B cell (primary cell): Measurements from ENCODE around the gene DLX6. TPM values are rescaled to one million over a fixed set of nuclear protein-coding genes. Genes with fewer than 3 reads are reported as not detected.

ENCODE experiments used
- ATAC-seq: fragments of 200-7000 bp; cut with Tn5 transposase; one replicate; pipeline ENCODE4 v1.10.0; 2021; ENCODE audit warnings: low read depth, mild to moderate bottlenecking, moderate number of reproducible peaks, moderate library complexity
- CTCF ChIA-PET: fragments of 350-600 bp; sonication (Branson Sonifier 250); formaldehyde crosslinking; loops from one replicate; lab custom pipeline; 2021; ENCODE audit warnings: antibody characterized with exemption, inconsistent platforms; lab: Charles Lee
- POLR2A ChIA-PET: fragments of 350-600 bp; sonication (Branson Sonifier 250); formaldehyde crosslinking; loops from one replicate; lab custom pipeline; 2021; ENCODE audit warnings: antibody characterized with exemption; lab: Charles Lee
- DNase-seq: peaks from one replicate; pipeline ENCODE4 v3.0.0; 2013
- H2AFZ ChIP-seq: 2 replicates; pipeline ENCODE4 v1.6.1; 2012; ENCODE audit warnings: mild to moderate bottlenecking, low read depth, low read length; ENCODE audit not compliant: insufficient read depth, poor library complexity, severe bottlenecking
- H3K27ac ChIP-seq, 2 donors: 1 replicate in 1 of 2; 2 replicates in 1 of 2; pipeline ENCODE4 v1.5.1; 2012 to 2013; ENCODE audit warnings: low read length in 2 of 2, mild to moderate bottlenecking in 2 of 2, moderate library complexity in 1 of 2
- H3K27me3 ChIP-seq, 4 experiments: fragments of 200-600 bp in 1 of 4; sonication (generic) in 1 of 4; replicated peaks in 1 of 4; 1 replicate in 2 of 4; 2 replicates in 2 of 4; pipeline versions ENCODE4 v1.6.1 to v1.7.0; 2013 to 2016; ENCODE audit warnings: low read length in 3 of 4, mild to moderate bottlenecking in 2 of 4, mixed read lengths in 1 of 4, moderate library complexity in 1 of 4; ENCODE audit not compliant: insufficient read depth in 4 of 4, control insufficient read depth in 3 of 4; ENCODE audit errors: control extremely low read depth in 1 of 4
- H3K36me3 ChIP-seq, 2 experiments: replicated peaks in 1 of 2; 1 replicate in 1 of 2; 2 replicates in 1 of 2; pipeline versions ENCODE4 v1.6.1 to v1.7.1; 2013; ENCODE audit warnings: low read length in 1 of 2; ENCODE audit not compliant: insufficient read depth in 2 of 2, control insufficient read depth in 1 of 2; ENCODE audit errors: control extremely low read depth in 1 of 2, extremely low read depth in 1 of 2
- H3K4me1 ChIP-seq, 2 donors: fragments of 200-600 bp in 1 of 2; sonication (generic) in 1 of 2; 1 replicate in 1 of 2; 2 replicates in 1 of 2; pipeline versions ENCODE4 v1.5.1 to v1.6.1; 2013 to 2017; ENCODE audit warnings: low read length in 2 of 2; ENCODE audit not compliant: control insufficient read depth in 2 of 2, insufficient read depth in 2 of 2
- H3K4me2 ChIP-seq: replicated peaks from 2 replicates; pipeline ENCODE3; 2012; ENCODE audit warnings: mild to moderate bottlenecking, low read depth, low read length; ENCODE audit not compliant: poor library complexity, severe bottlenecking
- H3K4me3 ChIP-seq, 5 experiments: fragments of 200-600 bp in 1 of 5; sonication (generic) in 1 of 5; 1 replicate in 3 of 5; 2 replicates in 2 of 5; pipeline versions ENCODE4 v1.5.1 to v1.7.0; 2011 to 2016; ENCODE audit warnings: low read length in 4 of 5, mild to moderate bottlenecking in 4 of 5, low read depth in 2 of 5, control low read depth in 1 of 5, moderate library complexity in 1 of 5; ENCODE audit not compliant: insufficient read depth in 1 of 5; ENCODE audit errors: control extremely low read depth in 1 of 5, extremely low read depth in 1 of 5
- H3K79me2 ChIP-seq: fragments of 200-600 bp; sonication (generic); one replicate; pipeline ENCODE4 v1.6.0; 2016; ENCODE audit warnings: low read length; ENCODE audit not compliant: control insufficient read depth, insufficient read depth
- H3K9ac ChIP-seq: fragments of 200-600 bp; sonication (generic); 2 replicates; pipeline ENCODE4 v1.6.1; 2017; ENCODE audit warnings: mild to moderate bottlenecking, low read length, moderate library complexity
- H3K9me3 ChIP-seq, 3 donors: one replicate each; pipeline versions ENCODE4 v1.6.1 to v1.7.1; 2013; ENCODE audit warnings: low read length in 2 of 3; ENCODE audit not compliant: control insufficient read depth in 2 of 3, insufficient read depth in 1 of 3; ENCODE audit errors: control extremely low read depth in 1 of 3
- H4K20me1 ChIP-seq: 2 replicates; pipeline ENCODE4 v1.6.0; 2012; ENCODE audit warnings: mild to moderate bottlenecking, low read length; ENCODE audit not compliant: insufficient read depth, control insufficient read depth, poor library complexity, severe bottlenecking
- H3K27ac Mint-ChIP-seq: one replicate; pipeline ENCODE4 v1.8.0; 2021; ENCODE audit warnings: mixed read lengths
- H3K27me3 Mint-ChIP-seq: one replicate; pipeline ENCODE4 v1.8.0; 2021; ENCODE audit warnings: mixed read lengths
- H3K4me1 Mint-ChIP-seq: one replicate; pipeline ENCODE4 v1.8.0; 2021; ENCODE audit warnings: mixed read lengths
- H3K4me3 Mint-ChIP-seq: one replicate; pipeline ENCODE4 v1.8.0; 2021; ENCODE audit warnings: mixed read lengths
- H3K9me3 Mint-ChIP-seq: one replicate; pipeline ENCODE4 v1.8.0; 2022; ENCODE audit warnings: mixed read lengths; ENCODE audit not compliant: insufficient read depth
- EZH2 ChIP-seq: IDR thresholded peaks from 2 replicates; pipeline ENCODE4 v1.6.1; 2012; ENCODE audit warnings: borderline replicate concordance, low read depth, mild to moderate bottlenecking, moderate library complexity, low read length; ENCODE audit not compliant: insufficient read depth, poor library complexity, severe bottlenecking
- WGBS: methylation state at CpG from one replicate; pipeline ENCODE4 v1.1.5; 2013; ENCODE audit warnings: missing lambda C conversion rate; ENCODE audit not compliant: insufficient coverage; 5-methylcytosine and 5-hydroxymethylcytosine counted together
- intact Hi-C: fragments of 100-400 bp; cut with micrococcal nuclease; formaldehyde crosslinking; loops from one replicate; pipeline ENCODE4 v1.10.0; 2022
- polyA plus RNA-seq: library from polyadenylated mRNA; depleted of rRNA; stranded (reverse); fragments of >200 nt; gene quantifications from 2 replicates; pipeline ENCODE4 v1.2.3, GENCODE V29; 2012
- total RNA-seq, 2 donors: library from RNA; stranded (reverse); fragments of 120-200 nt in 1 of 2; gene quantifications; 1 replicate in 1 of 2; 2 replicates in 1 of 2; pipeline versions ENCODE4 v1.2.3 to v1.2.4, GENCODE V29; 2013 to 2022
- TF ChIP-seq, protein P1 (sequence below): fragments of 200-600 bp; IDR thresholded peaks from one replicate; pipeline ENCODE4 v1.8.0; 2022; ENCODE audit warnings: antibody characterized with exemption, mild to moderate bottlenecking

Gene DLX6
- total and polyA plus RNA-seq, 2 donors (not counting 1 experiment from before 2014, with no cell fraction given), result not detected

DNA sequence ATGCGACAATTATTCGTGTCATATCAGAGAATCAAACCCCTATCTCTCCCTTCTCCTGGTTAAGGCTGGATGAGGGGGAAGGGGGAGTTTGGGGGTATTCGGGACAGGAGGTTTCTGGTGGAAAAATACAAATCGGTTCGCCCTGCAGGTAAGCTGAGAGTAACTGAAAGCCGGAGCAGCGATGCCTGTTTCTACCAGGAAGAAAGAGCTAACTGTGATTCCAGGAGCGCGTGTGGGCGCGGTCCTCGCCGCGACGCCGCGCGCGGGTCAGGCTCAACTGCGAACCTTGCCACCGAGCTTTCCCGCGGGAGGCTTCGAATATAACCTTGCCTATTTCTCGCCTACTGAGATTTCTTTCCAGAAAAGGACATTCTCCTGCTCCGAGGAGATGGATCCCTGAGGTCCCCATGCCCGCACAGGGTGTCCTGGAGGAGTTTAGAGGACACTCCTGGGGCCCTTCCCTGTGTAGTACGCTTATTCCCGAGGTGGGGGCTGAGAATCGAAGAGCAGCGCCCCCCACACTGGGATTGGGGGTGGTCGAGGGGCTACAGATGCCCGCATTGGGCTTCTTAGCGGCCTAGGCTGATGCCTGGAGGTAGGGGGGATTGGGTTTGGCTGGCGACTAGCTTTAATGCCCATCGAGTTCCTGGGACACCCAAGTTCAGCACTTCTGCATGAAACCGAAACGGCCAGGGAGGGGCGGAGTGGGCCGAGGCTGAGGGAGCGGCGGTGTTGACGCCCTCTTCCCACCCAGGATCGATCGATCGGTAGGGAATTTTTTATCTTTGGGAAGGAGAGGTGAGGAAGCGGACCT, 13.0 kb upstream of the DLX6 start:
- WGBS, result 22% methylated on average over 41 of the region's 47 CpGs
- ChIA-PET CTCF (no interaction called here), POLR2A (no interaction called here)
- Histone ChIP-seq H4K20me1 (no peaks in the 10 kb centered on the region), H2AFZ (no peak overlapping the region), H3K4me2 (no peak overlapping the region), H3K36me3 (no peaks in the 10 kb centered on the region), H3K27ac (no peak overlapping the region), H3K4me1 (peaks cover 0 to 4% of the 10 kb centered on the region in 2 donors), H3K27me3 (peaks cover 0 to 60% (median 55%) of the 10 kb centered on the region in 4 experiments), H3K79me2 (no peaks in the 10 kb centered on the region), H3K4me3 (no peak overlapping the region), H3K9ac (no peak overlapping the region), H3K9me3 (peaks cover 0 to 27% (median 2%) of the 10 kb centered on the region in 3 donors)
- peaks cover 4% of the 10 kb centered on the region for H3K4me1 Mint-ChIP-seq
- no peaks in the 10 kb centered on the region for H3K9me3 Mint-ChIP-seq
- H3K27ac Mint-ChIP-seq, result no peak overlapping the region
- ATAC-seq (no peak), DNase-seq (no peak)
- no peak overlapping the region for H3K4me3 Mint-ChIP-seq
- peaks cover 78% of the 10 kb centered on the region for H3K27me3 Mint-ChIP-seq
- no peak for TF ChIP-seq EZH2
- TF ChIP-seq, protein P1, sequence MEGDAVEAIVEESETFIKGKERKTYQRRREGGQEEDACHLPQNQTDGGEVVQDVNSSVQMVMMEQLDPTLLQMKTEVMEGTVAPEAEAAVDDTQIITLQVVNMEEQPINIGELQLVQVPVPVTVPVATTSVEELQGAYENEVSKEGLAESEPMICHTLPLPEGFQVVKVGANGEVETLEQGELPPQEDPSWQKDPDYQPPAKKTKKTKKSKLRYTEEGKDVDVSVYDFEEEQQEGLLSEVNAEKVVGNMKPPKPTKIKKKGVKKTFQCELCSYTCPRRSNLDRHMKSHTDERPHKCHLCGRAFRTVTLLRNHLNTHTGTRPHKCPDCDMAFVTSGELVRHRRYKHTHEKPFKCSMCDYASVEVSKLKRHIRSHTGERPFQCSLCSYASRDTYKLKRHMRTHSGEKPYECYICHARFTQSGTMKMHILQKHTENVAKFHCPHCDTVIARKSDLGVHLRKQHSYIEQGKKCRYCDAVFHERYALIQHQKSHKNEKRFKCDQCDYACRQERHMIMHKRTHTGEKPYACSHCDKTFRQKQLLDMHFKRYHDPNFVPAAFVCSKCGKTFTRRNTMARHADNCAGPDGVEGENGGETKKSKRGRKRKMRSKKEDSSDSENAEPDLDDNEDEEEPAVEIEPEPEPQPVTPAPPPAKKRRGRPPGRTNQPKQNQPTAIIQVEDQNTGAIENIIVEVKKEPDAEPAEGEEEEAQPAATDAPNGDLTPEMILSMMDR, result no peak
- intact Hi-C loops, result no loop called here
